HepG2 (cell line): ENCODE results near the gene METTL6. TPM values are rescaled to one million over a fixed set of nuclear protein-coding genes. Genes with fewer than 3 reads are reported as not detected.

Source experiments
- ARID2 ChIP-seq: sonication (generic); formaldehyde crosslinking; IDR thresholded peaks from 2 replicates; pipeline ENCODE4 v1.8.1; 2022; ENCODE audit warnings: mild to moderate bottlenecking, missing genetic modification reagents, borderline replicate concordance
- ATF7 ChIP-seq, 2 experiments: fragments of 450-650 bp in 1 of 2; sonication (generic) in 1 of 2; formaldehyde crosslinking in 1 of 2; IDR thresholded peaks; 2 replicates each; pipeline versions ENCODE4 v1.4.0 to v1.6.1; 2016 to 2020; ENCODE audit warnings: antibody characterized with exemption in 1 of 2, mild to moderate bottlenecking in 1 of 2, missing genetic modification reagents in 1 of 2
- CEBPG ChIP-seq: IDR thresholded peaks from 2 replicates; pipeline ENCODE4 v1.6.1; 2016
- CREM ChIP-seq, 2 experiments: sonication (generic) in 1 of 2; formaldehyde crosslinking in 1 of 2; IDR thresholded peaks; 2 replicates each; pipeline versions ENCODE4 v1.4.0 to v1.6.1; 2016 to 2020; ENCODE audit warnings: antibody characterized with exemption in 1 of 2, mild to moderate bottlenecking in 1 of 2, missing genetic modification reagents in 1 of 2
- FOXA3 ChIP-seq: IDR thresholded peaks from 2 replicates; pipeline ENCODE4 v1.6.1; 2016; ENCODE audit warnings: missing genetic modification reagents, missing compliant biosample characterization
- FOXO1 ChIP-seq: sonication (generic); formaldehyde crosslinking; IDR thresholded peaks from 2 replicates; pipeline ENCODE4 v1.4.0; 2020; ENCODE audit warnings: missing genetic modification reagents
- HES4 ChIP-seq: sonication (generic); formaldehyde crosslinking; IDR thresholded peaks from 2 replicates; pipeline ENCODE4 v1.9.0; 2021; ENCODE audit warnings: mild to moderate bottlenecking, missing genetic modification reagents, borderline replicate concordance
- HNRNPLL ChIP-seq: fragments of 200-400 bp; formaldehyde crosslinking; IDR thresholded peaks from 2 replicates; pipeline ENCODE4 v1.6.1; 2017; ENCODE audit warnings: mild to moderate bottlenecking, low read depth, low read length; ENCODE audit not compliant: poor library complexity, severe bottlenecking
- JARID2 ChIP-seq: sonication (generic); formaldehyde crosslinking; IDR thresholded peaks from 2 replicates; pipeline ENCODE4 v1.8.1; 2023; ENCODE audit warnings: missing genetic modification reagents, inconsistent platforms; ENCODE audit not compliant: insufficient replicate concordance
- LCORL ChIP-seq, 2 experiments: fragments of 450-650 bp in 1 of 2; sonication (generic) in 1 of 2; formaldehyde crosslinking in 1 of 2; IDR thresholded peaks; 2 replicates each; pipeline versions ENCODE4 v1.5.0 to v1.6.1; 2017 to 2020; ENCODE audit warnings: antibody characterized with exemption in 1 of 2, missing genetic modification reagents in 1 of 2
- MBNL3 ChIP-seq: fragments of 250-450 bp; sonication (Bioruptor Pico); conservative IDR thresholded peaks from 2 replicates; pipeline ENCODE4 v1.8.0; 2022; ENCODE audit warnings: mild to moderate bottlenecking, inconsistent platforms
- NFKBIZ ChIP-seq: IDR thresholded peaks from 2 replicates; pipeline ENCODE4 v1.6.1; 2018; ENCODE audit warnings: missing genetic modification reagents, missing compliant biosample characterization
- ZMYM2 ChIP-seq: sonication (generic); formaldehyde crosslinking; IDR thresholded peaks from 2 replicates; pipeline ENCODE4 v1.8.0; 2022; ENCODE audit warnings: mild to moderate bottlenecking, missing genetic modification reagents
- ZNF180 ChIP-seq: sonication (generic); formaldehyde crosslinking; IDR thresholded peaks from 2 replicates; pipeline ENCODE4 v1.4.0; 2020; ENCODE audit warnings: low read depth, missing genetic modification reagents, borderline replicate concordance
- ZNF550 ChIP-seq: sonication (generic); formaldehyde crosslinking; IDR thresholded peaks from 2 replicates; pipeline ENCODE4 v1.4.0; 2020; ENCODE audit warnings: mild to moderate bottlenecking, missing genetic modification reagents, borderline replicate concordance
- polyA plus RNA-seq, 8 experiments: library from polyadenylated mRNA; depleted of rRNA in 3 of 8; stranded (reverse) in 7 of 8; unstranded in 1 of 8; fragments of >200 nt; fragmentation: Illumina TruSeq in 4 of 8; extraction: Trizol in 4 of 8; gene quantifications; 2 replicates each; pipeline versions ENCODE4 v1.2.1 to v1.2.3, GENCODE V29; 2011 to 2016; ENCODE audit warnings: low read depth in 4 of 8, missing spikeins in 1 of 8, mixed read lengths in 1 of 8; ENCODE audit not compliant: insufficient read depth in 1 of 8
- total RNA-seq, 5 experiments: library from RNA; depleted of rRNA; stranded (reverse); fragments of >200 nt; fragmentation: Illumina TruSeq; extraction: Trizol; gene quantifications; 2 replicates each; pipeline ENCODE4 v1.2.3, GENCODE V29; 2016; ENCODE audit warnings: low read depth in 1 of 5
- TF ChIP-seq, protein P1 (sequence below): sonication (generic); formaldehyde crosslinking; IDR thresholded peaks from 2 replicates; pipeline ENCODE4 v1.8.0; 2022; ENCODE audit warnings: missing genetic modification reagents, mild to moderate bottlenecking, moderate library complexity, borderline replicate concordance
- TF ChIP-seq, protein P2 (sequence below): sonication (generic); formaldehyde crosslinking; IDR thresholded peaks from 2 replicates; pipeline ENCODE4 v1.8.0; 2022; ENCODE audit warnings: missing genetic modification reagents, mild to moderate bottlenecking, inconsistent platforms, borderline replicate concordance
- TF ChIP-seq, protein P3 (sequence below): sonication (generic); formaldehyde crosslinking; IDR thresholded peaks from 2 replicates; pipeline ENCODE4 v1.4.0; 2020; ENCODE audit warnings: missing genetic modification reagents
- TF ChIP-seq, protein P4 (sequence below): sonication (generic); formaldehyde crosslinking; IDR thresholded peaks from 2 replicates; pipeline ENCODE4 v1.4.0; 2020; ENCODE audit warnings: missing genetic modification reagents
- TF ChIP-seq, protein P5 (sequence below): sonication (generic); formaldehyde crosslinking; IDR thresholded peaks from 2 replicates; pipeline ENCODE4 v1.5.0; 2020; ENCODE audit warnings: missing genetic modification reagents, mild to moderate bottlenecking, borderline replicate concordance

Gene METTL6
- total and polyA plus RNA-seq, 2 of the 13 experiments (the other 11 are each of a cell fraction or from before 2014, with no cell fraction given), result 17.2 to 29.4 TPM

DNA sequence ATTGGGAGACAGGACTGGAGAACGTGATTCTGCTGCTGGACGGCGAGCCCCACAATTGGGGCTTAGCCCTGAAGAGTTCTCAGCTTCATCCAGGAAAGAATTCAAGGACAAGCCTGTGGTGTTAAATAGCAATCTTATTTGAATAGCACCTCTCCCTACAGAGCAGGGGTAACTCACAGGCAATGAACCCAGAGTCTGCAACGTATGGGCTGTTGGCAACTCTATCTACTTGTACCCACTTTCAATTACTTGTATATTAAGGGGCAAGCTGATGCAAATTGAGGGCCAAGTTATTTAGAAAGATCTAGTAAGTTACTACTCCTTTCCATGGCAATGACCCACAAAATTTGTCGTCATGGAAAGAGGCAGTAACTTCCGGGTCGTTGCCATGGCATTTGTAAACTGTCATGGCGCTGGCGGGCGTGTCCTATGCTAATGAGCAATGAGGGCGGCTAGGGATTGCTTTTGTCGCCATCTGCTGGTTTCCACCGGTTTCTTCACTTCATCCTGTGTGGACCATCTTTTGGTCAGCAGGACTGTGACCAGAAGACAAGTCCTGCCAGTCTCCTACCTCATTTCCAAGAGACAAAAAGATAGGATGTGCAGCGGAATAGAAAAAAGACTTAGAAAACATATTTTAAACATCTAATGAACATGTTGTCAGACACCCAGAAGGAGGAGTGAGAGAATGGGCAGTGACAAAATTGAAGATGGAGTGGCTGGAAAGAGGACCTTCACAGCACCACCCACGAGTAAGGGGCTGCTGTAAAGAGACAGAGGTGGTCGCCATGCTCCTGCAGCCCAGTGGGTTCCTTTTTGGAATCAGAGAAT is 49.2 kb downstream of the METTL6 start (continued):
- TF ChIP-seq JARID2 (CRISPR knock-in tag) (no peak), LCORL (IDR thresholded peaks at IDR 0.05) (no peak), LCORL (CRISPR knock-in tag; IDR thresholded peaks at IDR 0.05) (peak; percentile 26; the same call in 1 of the 2 replicates), CREM (IDR thresholded peaks at IDR 0.05) (peak; percentile 91), CREM (CRISPR knock-in tag; IDR thresholded peaks at IDR 0.05) (no peak), CEBPG (CRISPR knock-in tag) (peak; percentile 31), HES4 (CRISPR knock-in tag) (no peak), ATF7 (IDR thresholded peaks at IDR 0.05) (no peak), ATF7 (CRISPR knock-in tag; IDR thresholded peaks at IDR 0.05) (no peak), ZMYM2 (no peak), ARID2 (CRISPR knock-in tag) (no peak), ZNF180 (no peak), ZNF550 (CRISPR knock-in tag) (no peak), MBNL3 (CRISPR knock-in tag) (no peak), HNRNPLL (no peak), FOXA3 (CRISPR knock-in tag) (peak; percentile 57), NFKBIZ (CRISPR knock-in tag) (0 out of 2 replicates have a peak, but pooled peaks have one; percentile 50), FOXO1 (peak; percentile 20; the same call in 1 of the 2 replicates)
- TF ChIP-seq, protein P1, sequence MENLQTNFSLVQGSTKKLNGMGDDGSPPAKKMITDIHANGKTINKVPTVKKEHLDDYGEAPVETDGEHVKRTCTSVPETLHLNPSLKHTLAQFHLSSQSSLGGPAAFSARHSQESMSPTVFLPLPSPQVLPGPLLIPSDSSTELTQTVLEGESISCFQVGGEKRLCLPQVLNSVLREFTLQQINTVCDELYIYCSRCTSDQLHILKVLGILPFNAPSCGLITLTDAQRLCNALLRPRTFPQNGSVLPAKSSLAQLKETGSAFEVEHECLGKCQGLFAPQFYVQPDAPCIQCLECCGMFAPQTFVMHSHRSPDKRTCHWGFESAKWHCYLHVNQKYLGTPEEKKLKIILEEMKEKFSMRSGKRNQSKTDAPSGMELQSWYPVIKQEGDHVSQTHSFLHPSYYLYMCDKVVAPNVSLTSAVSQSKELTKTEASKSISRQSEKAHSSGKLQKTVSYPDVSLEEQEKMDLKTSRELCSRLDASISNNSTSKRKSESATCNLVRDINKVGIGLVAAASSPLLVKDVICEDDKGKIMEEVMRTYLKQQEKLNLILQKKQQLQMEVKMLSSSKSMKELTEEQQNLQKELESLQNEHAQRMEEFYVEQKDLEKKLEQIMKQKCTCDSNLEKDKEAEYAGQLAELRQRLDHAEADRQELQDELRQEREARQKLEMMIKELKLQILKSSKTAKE, result no peak
- TF ChIP-seq, protein P2, sequence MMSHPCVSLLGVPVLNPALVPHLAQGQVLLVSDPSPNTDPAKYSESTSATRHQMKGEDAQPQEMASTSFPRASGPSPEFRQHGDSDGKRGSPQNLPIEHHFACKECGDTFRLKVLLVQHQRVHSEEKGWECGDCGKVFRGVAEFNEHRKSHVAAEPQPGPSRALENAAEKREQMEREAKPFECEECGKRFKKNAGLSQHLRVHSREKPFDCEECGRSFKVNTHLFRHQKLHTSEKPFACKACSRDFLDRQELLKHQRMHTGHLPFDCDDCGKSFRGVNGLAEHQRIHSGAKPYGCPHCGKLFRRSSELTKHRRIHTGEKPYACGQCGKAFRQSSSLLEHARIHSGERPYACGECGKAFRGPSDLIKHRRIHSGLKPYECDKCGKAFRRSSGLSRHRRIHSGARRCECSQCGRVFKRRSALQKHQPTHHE, result no peak
- TF ChIP-seq, protein P3, sequence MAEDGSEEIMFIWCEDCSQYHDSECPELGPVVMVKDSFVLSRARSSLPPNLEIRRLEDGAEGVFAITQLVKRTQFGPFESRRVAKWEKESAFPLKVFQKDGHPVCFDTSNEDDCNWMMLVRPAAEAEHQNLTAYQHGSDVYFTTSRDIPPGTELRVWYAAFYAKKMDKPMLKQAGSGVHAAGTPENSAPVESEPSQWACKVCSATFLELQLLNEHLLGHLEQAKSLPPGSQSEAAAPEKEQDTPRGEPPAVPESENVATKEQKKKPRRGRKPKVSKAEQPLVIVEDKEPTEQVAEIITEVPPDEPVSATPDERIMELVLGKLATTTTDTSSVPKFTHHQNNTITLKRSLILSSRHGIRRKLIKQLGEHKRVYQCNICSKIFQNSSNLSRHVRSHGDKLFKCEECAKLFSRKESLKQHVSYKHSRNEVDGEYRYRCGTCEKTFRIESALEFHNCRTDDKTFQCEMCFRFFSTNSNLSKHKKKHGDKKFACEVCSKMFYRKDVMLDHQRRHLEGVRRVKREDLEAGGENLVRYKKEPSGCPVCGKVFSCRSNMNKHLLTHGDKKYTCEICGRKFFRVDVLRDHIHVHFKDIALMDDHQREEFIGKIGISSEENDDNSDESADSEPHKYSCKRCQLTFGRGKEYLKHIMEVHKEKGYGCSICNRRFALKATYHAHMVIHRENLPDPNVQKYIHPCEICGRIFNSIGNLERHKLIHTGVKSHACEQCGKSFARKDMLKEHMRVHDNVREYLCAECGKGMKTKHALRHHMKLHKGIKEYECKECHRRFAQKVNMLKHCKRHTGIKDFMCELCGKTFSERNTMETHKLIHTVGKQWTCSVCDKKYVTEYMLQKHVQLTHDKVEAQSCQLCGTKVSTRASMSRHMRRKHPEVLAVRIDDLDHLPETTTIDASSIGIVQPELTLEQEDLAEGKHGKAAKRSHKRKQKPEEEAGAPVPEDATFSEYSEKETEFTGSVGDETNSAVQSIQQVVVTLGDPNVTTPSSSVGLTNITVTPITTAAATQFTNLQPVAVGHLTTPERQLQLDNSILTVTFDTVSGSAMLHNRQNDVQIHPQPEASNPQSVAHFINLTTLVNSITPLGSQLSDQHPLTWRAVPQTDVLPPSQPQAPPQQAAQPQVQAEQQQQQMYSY, result no peak
- TF ChIP-seq, protein P4, sequence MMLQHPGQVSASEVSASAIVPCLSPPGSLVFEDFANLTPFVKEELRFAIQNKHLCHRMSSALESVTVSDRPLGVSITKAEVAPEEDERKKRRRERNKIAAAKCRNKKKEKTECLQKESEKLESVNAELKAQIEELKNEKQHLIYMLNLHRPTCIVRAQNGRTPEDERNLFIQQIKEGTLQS (CRISPR knock-in tag), result no peak
- TF ChIP-seq, protein P5, sequence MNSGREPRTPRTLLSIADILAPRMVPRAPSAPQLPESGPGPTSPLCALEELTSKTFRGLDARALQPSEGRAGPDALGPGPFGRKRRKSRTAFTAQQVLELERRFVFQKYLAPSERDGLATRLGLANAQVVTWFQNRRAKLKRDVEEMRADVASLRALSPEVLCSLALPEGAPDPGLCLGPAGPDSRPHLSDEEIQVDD (CRISPR knock-in tag), result no peak
